Endothelial cell of umbilical vein (primary cell): ENCODE measurements around the gene TRERF1. TPM values are rescaled to one million over a fixed set of nuclear protein-coding genes. Genes with fewer than 3 reads are reported as not detected.
A peak's percentile ranks its signal among the peaks of the same experiment; 100 is the strongest.

Experiments used
- BruUV-seq: library from RNA; stranded (reverse); fragments of 400-500 nt; replicated peaks from 2 replicates; lab custom pipeline; 2021; lab: Mats Ljungman, UMichigan
- CTCF ChIA-PET: fragments of 300-600, 350-600 bp; sonication (Branson Sonifier 250); formaldehyde crosslinking; loops from one replicate; lab custom pipeline; 2021; ENCODE audit warnings: antibody characterized with exemption, inconsistent platforms; lab: Charles Lee
- POLR2A ChIA-PET: fragments of 300-600, 350-600 bp; sonication (Branson Sonifier 250); formaldehyde crosslinking; loops from one replicate; lab custom pipeline; 2021; ENCODE audit warnings: antibody characterized with exemption, inconsistent platforms; lab: Charles Lee
- DNase-seq: peaks from one replicate; pipeline ENCODE4 v3.0.0-alpha.2; 2011; ENCODE audit warnings: low read depth, low spot score
- FAIRE-seq: peaks from 2 replicates; lab custom pipeline; 2011; peaks lifted over from hg19 to GRCh38; lab: Jason Lieb, UNC
- H2AFZ ChIP-seq: 2 replicates; pipeline ENCODE4 v1.6.0; 2012; ENCODE audit warnings: low read depth, low read length, control low read depth, inconsistent platforms
- H3K27ac ChIP-seq: 2 replicates; pipeline ENCODE4 v1.5.1; 2011; ENCODE audit warnings: low read depth, mild to moderate bottlenecking, control low read depth, low read length, moderate library complexity; ENCODE audit not compliant: insufficient read depth
- H3K27me3 ChIP-seq, 2 experiments: 2 replicates each; pipeline versions ENCODE4 v1.6.0 to v1.6.1; 2011; ENCODE audit warnings: low read length in 2 of 2, mixed read lengths in 1 of 2; ENCODE audit not compliant: control insufficient read depth in 2 of 2, insufficient read depth in 2 of 2
- H3K36me3 ChIP-seq, 2 experiments: 2 replicates in 1 of 2; 3 replicates in 1 of 2; pipeline ENCODE4 v1.5.1; 2011; ENCODE audit warnings: low read length in 2 of 2, mild to moderate bottlenecking in 1 of 2, moderate library complexity in 1 of 2; ENCODE audit not compliant: control insufficient read depth in 2 of 2, insufficient read depth in 2 of 2; ENCODE audit errors: extremely low read depth in 1 of 2
- H3K4me1 ChIP-seq: 3 replicates; pipeline ENCODE4 v1.5.1; 2011; ENCODE audit warnings: mild to moderate bottlenecking, low read length; ENCODE audit not compliant: control insufficient read depth, insufficient read depth; ENCODE audit errors: extremely low read depth
- H3K4me2 ChIP-seq: 2 replicates; pipeline ENCODE4 v1.6.1; 2011; ENCODE audit warnings: low read length, control low read depth, mixed read lengths; ENCODE audit not compliant: insufficient read depth
- H3K4me3 ChIP-seq, 3 experiments: fragments of 200-600 bp in 1 of 3; sonication (generic), shearing (Covaris generic) in 1 of 3; replicated peaks in 1 of 3; 2 replicates each; pipeline ENCODE4 v1.5.1; 2011 to 2016; ENCODE audit warnings: control low read depth in 3 of 3, low read length in 3 of 3, mild to moderate bottlenecking in 2 of 3, inconsistent platforms in 1 of 3, low read depth in 1 of 3, moderate library complexity in 1 of 3; ENCODE audit not compliant: insufficient read depth in 1 of 3
- H3K79me2 ChIP-seq: 2 replicates; pipeline ENCODE4 v1.6.0; 2012; ENCODE audit warnings: low read length, inconsistent platforms; ENCODE audit not compliant: control insufficient read depth, insufficient read depth
- H3K9ac ChIP-seq: replicated peaks from 2 replicates; pipeline ENCODE3; 2011; ENCODE audit warnings: low read length, control low read depth; ENCODE audit not compliant: insufficient read depth; ENCODE audit errors: extremely low read depth
- H3K9me1 ChIP-seq: replicated peaks from 3 replicates; pipeline ENCODE4 v1.6.0; 2011; ENCODE audit warnings: mild to moderate bottlenecking, low read length; ENCODE audit not compliant: control insufficient read depth, insufficient read depth; ENCODE audit errors: extremely low read depth
- H3K9me3 ChIP-seq: replicated peaks from 2 replicates; pipeline ENCODE4 v1.5.1; 2012; ENCODE audit warnings: low read length, inconsistent platforms; ENCODE audit not compliant: control insufficient read depth, insufficient read depth
- H4K20me1 ChIP-seq: replicated peaks from 2 replicates; pipeline ENCODE3; 2011; ENCODE audit warnings: mild to moderate bottlenecking, low read length; ENCODE audit not compliant: control insufficient read depth, insufficient read depth; ENCODE audit errors: extremely low read depth
- CTCF ChIP-seq, 2 donors: IDR thresholded peaks; 1 replicate in 1 of 2; 2 replicates in 1 of 2; pipeline ENCODE4 v1.5.1; 2011; ENCODE audit warnings: low read length in 2 of 2, mild to moderate bottlenecking in 2 of 2, moderate library complexity in 2 of 2, control low read depth in 1 of 2, inconsistent platforms in 1 of 2, low read depth in 1 of 2; ENCODE audit not compliant: insufficient read depth in 1 of 2; ENCODE audit errors: extremely low read depth in 1 of 2
- EZH2 ChIP-seq: IDR thresholded peaks from 2 replicates; pipeline ENCODE4 v1.6.1; 2012; ENCODE audit warnings: borderline replicate concordance, low read depth, mild to moderate bottlenecking, moderate library complexity, low read length, inconsistent platforms; ENCODE audit not compliant: severe bottlenecking
- MAX ChIP-seq: IDR thresholded peaks from 2 replicates; pipeline ENCODE4 v1.6.1; 2011; ENCODE audit not compliant: insufficient read depth, insufficient read length
- MYC ChIP-seq: IDR thresholded peaks from one replicate; pipeline ENCODE4 v1.6.1; 2011; ENCODE audit warnings: mild to moderate bottlenecking, low read depth, low read length
- dilution Hi-C: fragments of 300-500 bp; cut with MboI; formaldehyde crosslinking; loops from one replicate; pipeline ENCODE4 v1.15.0; 2019; ENCODE audit warnings: low sequenced_read_pairs; ENCODE audit not compliant: extremely low pct_ligation_motif_present
- intact Hi-C: fragments of 100-400 bp; cut with micrococcal nuclease; formaldehyde crosslinking; loops from one replicate; pipeline ENCODE4 v1.10.0; 2022
- polyA plus RNA-seq, 4 experiments: library from polyadenylated mRNA; depleted of rRNA in 3 of 4; stranded (reverse) in 3 of 4; unstranded in 1 of 4; fragments of >200 nt; gene quantifications; 2 replicates each; pipeline versions ENCODE4 v1.2.1 to v1.2.3, GENCODE V29; 2011 to 2012; ENCODE audit warnings: missing spikeins in 1 of 4
- total RNA-seq: library from RNA; stranded (reverse); gene quantifications from 2 replicates; pipeline ENCODE4 v1.2.3, GENCODE V29; 2021

TRERF1 gene
- total and polyA plus RNA-seq, 2 donors (not counting 3 experiments of a cell fraction or from before 2014, with no cell fraction given): 0.73 to 5.5 TPM

- no peak for FAIRE-seq
- dilution Hi-C loops: no loop called here
- Histone ChIP-seq H2AFZ (no peak overlapping the region), H3K4me2 (no peak overlapping the region), H3K27me3 (peaks cover 0 to 3% of the 10 kb centered on the region in 2 experiments), H3K36me3 (no peaks in the 10 kb centered on the region), H3K9me1 (no peaks in the 10 kb centered on the region), H3K9ac (no peak overlapping the region), H3K4me1 (peaks cover 12% of the 10 kb centered on the region), H3K4me3 (no peak overlapping the region), H4K20me1 (no peaks in the 10 kb centered on the region), H3K27ac (no peak overlapping the region), H3K9me3 (no peaks in the 10 kb centered on the region), H3K79me2 (no peaks in the 10 kb centered on the region)
- POLR2A ChIA-PET: no interaction called here
- CTCF ChIA-PET: interaction anchor here (0.6 to 9.2 kb wide), 23 partner anchors 16 to 649 kb away, joined by 3 to 174 read pairs (median 3); partner anchors contain the start of gene UBR2
- DNase-seq: no peak
- TF ChIP-seq EZH2: no peak
- TF ChIP-seq MAX: no peak
- no peak for TF ChIP-seq MYC
- peak; percentile 27 to 56 for TF ChIP-seq CTCF (IDR thresholded peaks at IDR 0.05; ENCODE audit: extremely low read depth in 1 of 2, insufficient read depth in 1 of 2, low read depth in 1 of 2, low read length in 2 of 2)
- no TSS peak for BruUV-seq
- intact Hi-C loops: loop anchor here (1.0 to 5.0 kb wide), 3 partner anchors 191 to 286 kb away; partner anchors contain the start of gene TRERF1
These were observed 190.8 kb downstream of the TRERF1 start for GRCh38 chr6:42260972-42261371.
